Lower leg skin (tissue), 4 donors: ENCODE data around the gene RASD2. TPM values are rescaled to one million over a fixed set of nuclear protein-coding genes. Genes with fewer than 3 reads are reported as not detected.

Experiments
- DNase-seq, 2 donors: peaks; one replicate each; pipeline ENCODE4 v3.0.0-alpha.2; 2019; ENCODE audit warnings: low spot score in 2 of 2
- H3K4me3 ChIP-seq: fragments of 200-600 bp; sonication (generic); 2 replicates; pipeline ENCODE4 v1.5.1; 2017; ENCODE audit warnings: mild to moderate bottlenecking, low read depth; ENCODE audit not compliant: poor library complexity, severe bottlenecking
- POLR2A ChIP-seq, 2 donors: fragments of 450-650 bp; IDR thresholded peaks; one replicate each; pipeline ENCODE4 v1.6.1; 2016 to 2017; ENCODE audit warnings: antibody characterized with exemption in 2 of 2, mild to moderate bottlenecking in 1 of 2, moderate library complexity in 1 of 2
- WGBS, 2 donors: methylation state at CpG; one replicate each; pipeline ENCODE4 v1.1.5; 2018; 5-methylcytosine and 5-hydroxymethylcytosine counted together
- intact Hi-C: fragments of 100-400 bp; cut with DNase I; formaldehyde crosslinking; loops from one replicate; pipeline ENCODE4 v1.15.0; 2023; ENCODE audit warnings: low total_unique reads
- total RNA-seq, 4 donors: library from RNA; depleted of rRNA; stranded (reverse); fragments of >200 nt; gene quantifications; one replicate each; pipeline ENCODE4 v1.1.0, GENCODE V29; 2016
- TF ChIP-seq, protein P1 (sequence below), 3 donors: fragments of 450-650 bp; IDR thresholded peaks; one replicate each; pipeline ENCODE4 v1.5.1; 2016; ENCODE audit warnings: antibody characterized with exemption in 3 of 3, mild to moderate bottlenecking in 3 of 3, moderate library complexity in 2 of 3

The RASD2 gene
- total RNA-seq, 4 donors from 2014 or later = 0.27 to 3.2 (median 1.4) TPM

GRCh38 chr22:35546886-35547285, 6.3 kb downstream of the RASD2 start:
- H3K4me3 ChIP-seq = no peak overlapping the region
- 85 to 90% methylated on average over 17 to 18 of the region's 18 CpGs for WGBS, 2 donors
- intact Hi-C loops = no loop called here
- TF ChIP-seq POLR2A (IDR thresholded peaks at IDR 0.05) = no peak
- TF ChIP-seq, protein P1, sequence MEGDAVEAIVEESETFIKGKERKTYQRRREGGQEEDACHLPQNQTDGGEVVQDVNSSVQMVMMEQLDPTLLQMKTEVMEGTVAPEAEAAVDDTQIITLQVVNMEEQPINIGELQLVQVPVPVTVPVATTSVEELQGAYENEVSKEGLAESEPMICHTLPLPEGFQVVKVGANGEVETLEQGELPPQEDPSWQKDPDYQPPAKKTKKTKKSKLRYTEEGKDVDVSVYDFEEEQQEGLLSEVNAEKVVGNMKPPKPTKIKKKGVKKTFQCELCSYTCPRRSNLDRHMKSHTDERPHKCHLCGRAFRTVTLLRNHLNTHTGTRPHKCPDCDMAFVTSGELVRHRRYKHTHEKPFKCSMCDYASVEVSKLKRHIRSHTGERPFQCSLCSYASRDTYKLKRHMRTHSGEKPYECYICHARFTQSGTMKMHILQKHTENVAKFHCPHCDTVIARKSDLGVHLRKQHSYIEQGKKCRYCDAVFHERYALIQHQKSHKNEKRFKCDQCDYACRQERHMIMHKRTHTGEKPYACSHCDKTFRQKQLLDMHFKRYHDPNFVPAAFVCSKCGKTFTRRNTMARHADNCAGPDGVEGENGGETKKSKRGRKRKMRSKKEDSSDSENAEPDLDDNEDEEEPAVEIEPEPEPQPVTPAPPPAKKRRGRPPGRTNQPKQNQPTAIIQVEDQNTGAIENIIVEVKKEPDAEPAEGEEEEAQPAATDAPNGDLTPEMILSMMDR (IDR thresholded peaks at IDR 0.05) = no peak
- DNase-seq = no peak

DNA sequence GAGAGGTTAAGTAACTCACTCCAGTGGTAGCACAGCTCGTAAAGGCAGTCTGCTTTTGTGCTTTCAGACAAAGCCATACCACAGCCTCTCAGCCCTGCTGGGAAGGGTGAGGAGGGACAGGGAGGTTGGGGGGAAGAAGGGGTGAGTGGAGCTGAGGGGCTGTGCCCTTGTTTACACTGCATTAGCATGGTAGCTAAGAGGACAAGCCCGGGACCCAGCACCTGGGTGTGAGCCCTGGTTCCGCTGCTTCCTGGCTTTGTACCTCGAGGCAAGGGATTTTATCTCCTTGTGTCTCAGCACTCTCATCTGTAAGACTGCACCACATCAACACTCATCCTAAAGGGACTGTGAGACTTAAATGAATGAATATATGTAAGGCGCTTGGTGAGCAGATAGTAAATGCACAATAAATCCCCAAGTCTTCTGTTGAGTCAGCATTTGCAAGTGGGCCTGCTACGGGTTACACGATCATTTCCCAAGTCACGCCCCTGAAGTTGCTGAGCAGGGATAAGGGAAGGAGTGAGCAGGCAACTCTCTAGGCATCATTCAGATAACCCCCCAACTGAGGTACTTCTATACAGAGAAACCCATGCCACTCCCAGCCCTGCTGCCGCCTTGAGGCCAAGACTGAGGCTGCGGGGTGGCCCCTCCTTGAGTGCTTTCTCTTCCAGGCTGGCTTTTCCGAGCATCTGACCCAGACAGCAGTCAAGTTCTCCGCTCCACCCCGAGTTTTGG, 7.5 kb downstream of the RASD2 start:
- intact Hi-C loops = no loop called here
- WGBS, 2 donors = 59 to 63% methylated on average over 13 of the region's 13 CpGs
- H3K4me3 ChIP-seq = no peak overlapping the region
- TF ChIP-seq POLR2A (IDR thresholded peaks at IDR 0.05) = no peak
- TF ChIP-seq, protein P1 (IDR thresholded peaks at IDR 0.05) = no peak
- no peak for DNase-seq

DNA sequence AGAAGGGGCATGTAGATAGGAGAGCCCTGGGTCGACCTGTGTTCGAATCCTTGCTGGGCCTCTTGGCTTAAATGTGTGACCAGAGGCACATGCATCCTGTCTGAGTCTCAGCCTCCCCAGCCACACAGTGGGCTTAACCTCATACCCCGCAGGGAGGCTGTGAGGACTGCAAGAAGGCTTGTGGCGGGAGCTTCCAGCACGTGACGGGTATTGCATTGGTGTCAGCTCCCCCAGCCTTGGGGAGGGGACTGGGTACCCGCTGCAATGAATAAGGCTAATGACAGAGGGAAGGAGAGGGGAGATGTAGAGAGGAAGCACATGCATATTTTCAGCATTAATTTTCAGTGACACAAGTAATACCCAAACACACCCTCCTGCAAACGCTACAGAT, 8.1 kb downstream of the RASD2 start:
- 57 to 58% methylated on average over 8 of the region's 8 CpGs for WGBS, 2 donors
- H3K4me3 ChIP-seq = no peak overlapping the region
- DNase-seq = no peak
- no peak for TF ChIP-seq POLR2A (IDR thresholded peaks at IDR 0.05)
- TF ChIP-seq, protein P1 (IDR thresholded peaks at IDR 0.05) = no peak
- intact Hi-C loops = no loop called here

DNA sequence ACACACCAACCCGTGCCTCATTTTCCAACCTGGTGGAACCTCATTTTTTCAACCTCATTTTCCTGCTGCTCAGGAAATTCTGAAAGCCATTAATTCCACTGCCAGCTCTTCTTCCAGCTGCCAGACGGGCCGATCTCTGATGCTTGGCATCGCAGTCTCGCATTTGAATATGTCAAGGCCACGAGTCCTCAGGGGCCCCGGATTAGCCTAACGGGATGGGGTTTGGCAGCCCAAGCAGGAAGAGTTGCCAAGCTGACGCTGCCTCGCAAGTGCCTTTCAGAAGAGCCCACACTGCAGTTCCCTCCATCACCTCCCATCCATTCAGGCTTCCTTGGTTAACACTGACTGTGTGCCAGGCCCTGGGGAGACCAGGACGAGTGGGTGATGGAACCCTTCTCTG, 8.7 kb downstream of the RASD2 start:
- intact Hi-C loops = no loop called here
- TF ChIP-seq, protein P1 (IDR thresholded peaks at IDR 0.05) = no peak
- no peak for TF ChIP-seq POLR2A (IDR thresholded peaks at IDR 0.05)
- DNase-seq = no peak
- no peak overlapping the region for H3K4me3 ChIP-seq
- 18 to 20% methylated on average over 11 of the region's 11 CpGs for WGBS, 2 donors

GRCh38 chr22:35551549-35552177, 11.0 kb downstream of the RASD2 start:
- DNase-seq = no peak
- intact Hi-C loops = no loop called here
- WGBS, 2 donors = 95 to 96% methylated on average over 43 of the region's 43 CpGs
- TF ChIP-seq, protein P1 (IDR thresholded peaks at IDR 0.05) = no peak
- TF ChIP-seq POLR2A (IDR thresholded peaks at IDR 0.05) = no peak
- H3K4me3 ChIP-seq = no peak overlapping the region
